HEK293 (cell line): ENCODE measurements around the gene OTOS.

Source experiments
- CTCF ChIA-PET: fragments of 350-600 bp; formaldehyde crosslinking; extraction: SDS; loops from one replicate; lab custom pipeline; 2021; ENCODE audit warnings: antibody characterized with exemption; lab: Yijun Ruan, JAX
- POLR2A ChIA-PET: fragments of 300-600 bp; formaldehyde crosslinking; extraction: SDS; loops from one replicate; lab custom pipeline; 2020; ENCODE audit warnings: antibody characterized with exemption, inconsistent platforms; lab: Yijun Ruan, JAX
- H3K27ac ChIP-seq: fragments of 200-500 bp; sonication (Bioruptor generic); 2 replicates; pipeline ENCODE4 v1.5.1; 2014; ENCODE audit warnings: low read depth, low read length, control low read depth, inconsistent platforms; ENCODE audit errors: extremely low read depth
- H3K36me3 ChIP-seq, 2 experiments: fragments of 200-500 bp in 1 of 2; sonication (Bioruptor generic) in 1 of 2; 1 replicate in 1 of 2; 2 replicates in 1 of 2; pipeline ENCODE4 v1.5.1; 2014 to 2017; ENCODE audit warnings: inconsistent platforms in 2 of 2, low read length in 2 of 2; ENCODE audit not compliant: control insufficient read depth in 2 of 2, insufficient read depth in 1 of 2
- H3K4me1 ChIP-seq: fragments of 200-500 bp; sonication (Bioruptor generic); 2 replicates; pipeline ENCODE4 v1.5.1; 2014; ENCODE audit warnings: mild to moderate bottlenecking, low read length, inconsistent platforms; ENCODE audit not compliant: control insufficient read depth, insufficient read depth
- H3K4me3 ChIP-seq: 2 replicates; pipeline ENCODE4 v1.5.1; 2011; ENCODE audit warnings: low read depth, mild to moderate bottlenecking, control low read depth, low read length, moderate library complexity
- H3K9me3 ChIP-seq: fragments of 200-500 bp; sonication (Bioruptor generic); 2 replicates; pipeline ENCODE4 v1.5.1; 2014; ENCODE audit warnings: low read depth, low read length, inconsistent platforms; ENCODE audit not compliant: control insufficient read depth, insufficient read depth
- EGR2 ChIP-seq: fragments of 450-650 bp; formaldehyde crosslinking; IDR thresholded peaks from 2 replicates; pipeline ENCODE4 v1.5.1; 2016; ENCODE audit warnings: low read depth, missing biosample characterization, missing genetic modification characterization
- GFI1B ChIP-seq: fragments of 450-650 bp; formaldehyde crosslinking; IDR thresholded peaks from 2 replicates; pipeline ENCODE4 v1.5.1; 2016; ENCODE audit warnings: missing biosample characterization, missing genetic modification characterization
- GLIS2 ChIP-seq: fragments of 450-650 bp; formaldehyde crosslinking; IDR thresholded peaks from 2 replicates; pipeline ENCODE4 v1.5.1; 2016; ENCODE audit warnings: missing biosample characterization, missing genetic modification characterization
- MYNN ChIP-seq: fragments of 450-650 bp; formaldehyde crosslinking; IDR thresholded peaks from 2 replicates; pipeline ENCODE4 v1.5.1; 2016; ENCODE audit warnings: missing biosample characterization, missing genetic modification characterization, borderline replicate concordance
- SETDB1 ChIP-seq: IDR thresholded peaks from one replicate; pipeline ENCODE4 v1.6.1; 2017; ENCODE audit warnings: mild to moderate bottlenecking, low read length, moderate library complexity, mixed read lengths; ENCODE audit not compliant: insufficient read length
- SP7 ChIP-seq: fragments of 450-650 bp; formaldehyde crosslinking; IDR thresholded peaks from 2 replicates; pipeline ENCODE4 v1.5.1; 2016; ENCODE audit warnings: missing biosample characterization, missing genetic modification characterization
- TRIM28 ChIP-seq: IDR thresholded peaks from 2 replicates; pipeline ENCODE4 v1.6.1; 2011; ENCODE audit warnings: low read length, control low read depth, borderline replicate concordance
- WT1 ChIP-seq: fragments of 450-650 bp; formaldehyde crosslinking; IDR thresholded peaks from 2 replicates; pipeline ENCODE4 v1.5.1; 2016; ENCODE audit warnings: missing biosample characterization, missing genetic modification characterization
- ZNF140 ChIP-seq: fragments of 450-650 bp; formaldehyde crosslinking; IDR thresholded peaks from 2 replicates; pipeline ENCODE4 v1.5.1; 2016; ENCODE audit warnings: missing biosample characterization, missing genetic modification characterization
- ZNF37A ChIP-seq: fragments of 450-650 bp; IDR thresholded peaks from 2 replicates; pipeline ENCODE4 v1.5.1; 2018; ENCODE audit warnings: missing biosample characterization, missing genetic modification characterization
- ZNF391 ChIP-seq: fragments of 450-650 bp; formaldehyde crosslinking; IDR thresholded peaks from 2 replicates; pipeline ENCODE4 v1.5.1; 2016; ENCODE audit warnings: low read depth, missing biosample characterization, missing genetic modification characterization, borderline replicate concordance
- ZNF426 ChIP-seq: fragments of 450-650 bp; formaldehyde crosslinking; IDR thresholded peaks from 2 replicates; pipeline ENCODE4 v1.5.1; 2017; ENCODE audit warnings: missing biosample characterization, missing genetic modification characterization, mild to moderate bottlenecking, inconsistent platforms, moderate library complexity
- ZNF521 ChIP-seq: fragments of 450-650 bp; formaldehyde crosslinking; IDR thresholded peaks from 2 replicates; pipeline ENCODE4 v1.5.1; 2017; ENCODE audit warnings: missing biosample characterization, mild to moderate bottlenecking, missing genetic modification characterization
- ZNF548 ChIP-seq: fragments of 450-650 bp; formaldehyde crosslinking; IDR thresholded peaks from 2 replicates; pipeline ENCODE4 v1.5.1; 2016; ENCODE audit warnings: missing biosample characterization, missing genetic modification characterization
- ZNF560 ChIP-seq: fragments of 450-650 bp; formaldehyde crosslinking; IDR thresholded peaks from 2 replicates; pipeline ENCODE4 v1.5.1; 2017; ENCODE audit warnings: missing biosample characterization, missing genetic modification characterization, borderline replicate concordance
- ZNF571 ChIP-seq: fragments of 450-650 bp; formaldehyde crosslinking; IDR thresholded peaks from 2 replicates; pipeline ENCODE4 v1.5.0; 2017; ENCODE audit warnings: missing biosample characterization, missing genetic modification characterization
- ZNF621 ChIP-seq: fragments of 450-650 bp; formaldehyde crosslinking; IDR thresholded peaks from 2 replicates; pipeline ENCODE4 v1.5.1; 2017; ENCODE audit warnings: missing biosample characterization, missing genetic modification characterization
- ZNF629 ChIP-seq: fragments of 450-650 bp; formaldehyde crosslinking; IDR thresholded peaks from 2 replicates; pipeline ENCODE4 v1.5.1; 2017; ENCODE audit warnings: missing biosample characterization, missing genetic modification characterization
- ZNF658 ChIP-seq: fragments of 450-650 bp; formaldehyde crosslinking; IDR thresholded peaks from 2 replicates; pipeline ENCODE4; 2016; ENCODE audit warnings: missing biosample characterization, missing genetic modification characterization
- ZNF76 ChIP-seq: fragments of 450-650 bp; formaldehyde crosslinking; IDR thresholded peaks from 2 replicates; pipeline ENCODE4; 2016; ENCODE audit warnings: low read depth, missing biosample characterization, missing genetic modification characterization, borderline replicate concordance
- ZSCAN30 ChIP-seq: fragments of 450-650 bp; IDR thresholded peaks from 2 replicates; pipeline ENCODE4 v1.5.1; 2018; ENCODE audit warnings: missing biosample characterization, mild to moderate bottlenecking, missing genetic modification characterization, moderate library complexity
- TF ChIP-seq, protein P1 (sequence below): fragments of 450-650 bp; formaldehyde crosslinking; IDR thresholded peaks from 2 replicates; pipeline ENCODE4 v1.5.1; 2016; ENCODE audit warnings: missing biosample characterization, missing genetic modification characterization
- TF ChIP-seq, protein P2 (sequence below): fragments of 450-650 bp; formaldehyde crosslinking; IDR thresholded peaks from 2 replicates; pipeline ENCODE4 v1.5.1; 2017; ENCODE audit warnings: missing biosample characterization, missing genetic modification characterization
- TF ChIP-seq, protein P3 (sequence below): fragments of 450-650 bp; formaldehyde crosslinking; IDR thresholded peaks from 2 replicates; pipeline ENCODE4 v1.5.1; 2016; ENCODE audit warnings: missing biosample characterization, missing genetic modification characterization, borderline replicate concordance

OTOS gene

DNA sequence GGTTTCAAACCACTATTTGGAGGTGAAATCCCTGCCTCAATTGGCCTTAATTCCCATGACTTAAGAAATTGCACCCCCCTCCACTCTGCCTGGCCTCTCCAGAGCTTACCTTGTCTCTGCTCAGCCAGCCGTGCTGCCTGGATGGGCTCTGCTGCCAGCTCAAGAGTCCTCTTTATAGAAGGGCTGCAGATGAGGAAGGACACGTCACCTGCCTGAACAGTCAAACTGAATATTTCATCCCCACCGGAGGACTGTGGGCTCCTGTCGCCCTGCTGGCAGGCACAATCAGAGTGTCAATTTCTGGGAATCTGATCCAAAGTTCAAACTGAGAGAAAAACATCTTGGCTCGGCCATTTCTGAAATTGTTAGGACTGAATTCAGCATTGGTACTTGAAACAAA lies at the start of gene OTOS:
TSS of gene OTOS (minus strand) at position 148 of the 400 bp plus-strand sequence. CDS start 332 bp downstream, outside the sequence.
- POLR2A ChIA-PET = no interaction called here
- Histone ChIP-seq H3K4me3 (no peak within 1 kb of the TSS), H3K4me1 (no peaks in the 10 kb centered on the region), H3K27ac (no peak within 1 kb of the TSS), H3K9me3 (no peaks in the 10 kb centered on the region), H3K36me3 (no peaks in the 10 kb centered on the region)
- CTCF ChIA-PET = interaction anchor here (0.6 to 3.0 kb wide), 3 partner anchors 9 to 148 kb away, joined by 3 to 15 read pairs (median 9); no protein-coding TSS in a partner anchor
- TF ChIP-seq ZNF658 (tag by site-specific recombination) = no peak
- TF ChIP-seq ZSCAN30 (tag by site-specific recombination) = no peak
- TF ChIP-seq, protein P1, sequence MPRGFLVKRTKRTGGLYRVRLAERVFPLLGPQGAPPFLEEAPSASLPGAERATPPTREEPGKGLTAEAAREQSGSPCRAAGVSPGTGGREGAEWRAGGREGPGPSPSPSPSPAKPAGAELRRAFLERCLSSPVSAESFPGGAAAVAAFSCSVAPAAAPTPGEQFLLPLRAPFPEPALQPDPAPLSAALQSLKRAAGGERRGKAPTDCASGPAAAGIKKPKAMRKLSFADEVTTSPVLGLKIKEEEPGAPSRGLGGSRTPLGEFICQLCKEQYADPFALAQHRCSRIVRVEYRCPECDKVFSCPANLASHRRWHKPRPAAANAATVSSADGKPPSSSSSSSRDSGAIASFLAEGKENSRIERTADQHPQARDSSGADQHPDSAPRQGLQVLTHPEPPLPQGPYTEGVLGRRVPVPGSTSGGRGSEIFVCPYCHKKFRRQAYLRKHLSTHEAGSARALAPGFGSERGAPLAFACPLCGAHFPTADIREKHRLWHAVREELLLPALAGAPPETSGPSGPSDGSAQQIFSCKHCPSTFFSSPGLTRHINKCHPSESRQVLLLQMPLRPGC (tag by site-specific recombination) = no peak
- no peak for TF ChIP-seq ZNF548 (tag by site-specific recombination)
- TF ChIP-seq ZNF629 = no peak
- no peak for TF ChIP-seq MYNN (tag by site-specific recombination)
- no peak for TF ChIP-seq ZNF571

DNA sequence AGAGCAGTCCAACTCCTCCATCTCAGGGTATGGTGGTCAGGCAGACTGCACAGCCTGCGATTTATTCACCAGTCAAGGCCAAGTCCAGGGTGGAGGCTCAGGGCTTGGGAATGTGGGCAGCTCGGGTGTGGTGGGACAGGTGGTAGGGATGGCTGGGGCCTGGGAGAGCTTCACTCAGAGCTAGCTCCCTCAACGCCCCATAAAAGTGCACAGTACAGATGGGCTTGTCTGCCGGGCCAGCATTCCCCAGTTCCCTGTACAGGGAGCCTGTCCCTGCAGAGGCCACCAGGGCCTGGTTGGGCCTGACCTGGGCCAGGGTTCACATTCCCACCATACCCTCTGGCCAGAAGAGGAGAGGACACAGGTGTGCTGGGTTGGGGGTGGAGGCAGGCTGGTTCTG lies 49.2 kb upstream of the OTOS start:
- Histone ChIP-seq H3K4me1 (no peaks in the 10 kb centered on the region), H3K4me3 (no peak overlapping the region), H3K36me3 (no peaks in the 10 kb centered on the region), H3K27ac (no peak overlapping the region), H3K9me3 (no peaks in the 10 kb centered on the region)
- POLR2A ChIA-PET = no interaction called here
- CTCF ChIA-PET = no interaction called here
- TF ChIP-seq ZNF560 (tag by site-specific recombination) = no peak
- TF ChIP-seq WT1 (tag by site-specific recombination) = no peak
- TF ChIP-seq, protein P2, sequence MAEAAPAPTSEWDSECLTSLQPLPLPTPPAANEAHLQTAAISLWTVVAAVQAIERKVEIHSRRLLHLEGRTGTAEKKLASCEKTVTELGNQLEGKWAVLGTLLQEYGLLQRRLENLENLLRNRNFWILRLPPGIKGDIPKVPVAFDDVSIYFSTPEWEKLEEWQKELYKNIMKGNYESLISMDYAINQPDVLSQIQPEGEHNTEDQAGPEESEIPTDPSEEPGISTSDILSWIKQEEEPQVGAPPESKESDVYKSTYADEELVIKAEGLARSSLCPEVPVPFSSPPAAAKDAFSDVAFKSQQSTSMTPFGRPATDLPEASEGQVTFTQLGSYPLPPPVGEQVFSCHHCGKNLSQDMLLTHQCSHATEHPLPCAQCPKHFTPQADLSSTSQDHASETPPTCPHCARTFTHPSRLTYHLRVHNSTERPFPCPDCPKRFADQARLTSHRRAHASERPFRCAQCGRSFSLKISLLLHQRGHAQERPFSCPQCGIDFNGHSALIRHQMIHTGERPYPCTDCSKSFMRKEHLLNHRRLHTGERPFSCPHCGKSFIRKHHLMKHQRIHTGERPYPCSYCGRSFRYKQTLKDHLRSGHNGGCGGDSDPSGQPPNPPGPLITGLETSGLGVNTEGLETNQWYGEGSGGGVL (tag by site-specific recombination) = no peak
- no peak for TF ChIP-seq ZNF37A (tag by site-specific recombination)
- TF ChIP-seq ZNF521 (tag by site-specific recombination) = no peak
- TF ChIP-seq ZNF426 (tag by site-specific recombination) = no peak
- no peak for TF ChIP-seq GFI1B (tag by site-specific recombination)

DNA sequence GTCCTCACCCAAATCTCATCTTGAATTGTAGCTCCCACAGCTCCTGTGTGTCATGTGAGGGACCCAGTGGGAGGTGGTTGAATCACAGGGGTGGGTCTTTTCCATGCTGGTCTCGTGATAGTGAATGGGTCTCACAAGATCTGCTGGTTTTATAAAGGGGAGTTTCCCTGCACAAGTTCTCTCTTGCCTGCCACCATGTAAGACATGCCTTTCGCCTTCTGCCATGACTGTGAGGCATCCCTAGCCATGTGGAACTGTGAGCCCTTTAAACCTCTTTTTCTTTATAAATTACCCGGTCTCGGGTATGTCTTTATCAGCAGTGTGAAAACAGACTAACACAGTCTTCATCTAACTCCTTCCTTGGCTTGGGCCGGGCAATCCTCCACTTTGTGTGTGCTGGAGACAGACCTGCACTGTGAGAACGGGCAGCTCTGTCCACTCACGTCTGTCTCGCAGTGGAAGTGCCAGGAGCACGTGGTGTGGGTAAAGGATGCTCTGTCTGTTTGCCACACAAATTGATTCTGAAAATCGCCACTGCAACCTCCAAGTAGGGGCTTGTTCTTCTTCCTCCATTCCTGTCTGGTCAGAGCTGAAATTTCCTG lies 47.6 kb upstream of the OTOS start:
- no peak overlapping the region for H3K27ac ChIP-seq
- CTCF ChIA-PET = no interaction called here
- H3K4me1 ChIP-seq = no peaks in the 10 kb centered on the region
- no peaks in the 10 kb centered on the region for H3K9me3 ChIP-seq
- POLR2A ChIA-PET = no interaction called here
- no peaks in the 10 kb centered on the region for H3K36me3 ChIP-seq
- H3K4me3 ChIP-seq = no peak overlapping the region
- TF ChIP-seq GLIS2 (no peak), SP7 (no peak), SETDB1 (peak; percentile 62), ZNF621 (no peak), EGR2 (tag by site-specific recombination) (no peak), GFI1B (tag by site-specific recombination) (no peak), ZNF140 (tag by site-specific recombination) (no peak), ZNF76 (tag by site-specific recombination) (no peak), ZNF391 (tag by site-specific recombination) (no peak), TRIM28 (peak; percentile 62; the same call in 1 of the 2 replicates)
- TF ChIP-seq, protein P3, sequence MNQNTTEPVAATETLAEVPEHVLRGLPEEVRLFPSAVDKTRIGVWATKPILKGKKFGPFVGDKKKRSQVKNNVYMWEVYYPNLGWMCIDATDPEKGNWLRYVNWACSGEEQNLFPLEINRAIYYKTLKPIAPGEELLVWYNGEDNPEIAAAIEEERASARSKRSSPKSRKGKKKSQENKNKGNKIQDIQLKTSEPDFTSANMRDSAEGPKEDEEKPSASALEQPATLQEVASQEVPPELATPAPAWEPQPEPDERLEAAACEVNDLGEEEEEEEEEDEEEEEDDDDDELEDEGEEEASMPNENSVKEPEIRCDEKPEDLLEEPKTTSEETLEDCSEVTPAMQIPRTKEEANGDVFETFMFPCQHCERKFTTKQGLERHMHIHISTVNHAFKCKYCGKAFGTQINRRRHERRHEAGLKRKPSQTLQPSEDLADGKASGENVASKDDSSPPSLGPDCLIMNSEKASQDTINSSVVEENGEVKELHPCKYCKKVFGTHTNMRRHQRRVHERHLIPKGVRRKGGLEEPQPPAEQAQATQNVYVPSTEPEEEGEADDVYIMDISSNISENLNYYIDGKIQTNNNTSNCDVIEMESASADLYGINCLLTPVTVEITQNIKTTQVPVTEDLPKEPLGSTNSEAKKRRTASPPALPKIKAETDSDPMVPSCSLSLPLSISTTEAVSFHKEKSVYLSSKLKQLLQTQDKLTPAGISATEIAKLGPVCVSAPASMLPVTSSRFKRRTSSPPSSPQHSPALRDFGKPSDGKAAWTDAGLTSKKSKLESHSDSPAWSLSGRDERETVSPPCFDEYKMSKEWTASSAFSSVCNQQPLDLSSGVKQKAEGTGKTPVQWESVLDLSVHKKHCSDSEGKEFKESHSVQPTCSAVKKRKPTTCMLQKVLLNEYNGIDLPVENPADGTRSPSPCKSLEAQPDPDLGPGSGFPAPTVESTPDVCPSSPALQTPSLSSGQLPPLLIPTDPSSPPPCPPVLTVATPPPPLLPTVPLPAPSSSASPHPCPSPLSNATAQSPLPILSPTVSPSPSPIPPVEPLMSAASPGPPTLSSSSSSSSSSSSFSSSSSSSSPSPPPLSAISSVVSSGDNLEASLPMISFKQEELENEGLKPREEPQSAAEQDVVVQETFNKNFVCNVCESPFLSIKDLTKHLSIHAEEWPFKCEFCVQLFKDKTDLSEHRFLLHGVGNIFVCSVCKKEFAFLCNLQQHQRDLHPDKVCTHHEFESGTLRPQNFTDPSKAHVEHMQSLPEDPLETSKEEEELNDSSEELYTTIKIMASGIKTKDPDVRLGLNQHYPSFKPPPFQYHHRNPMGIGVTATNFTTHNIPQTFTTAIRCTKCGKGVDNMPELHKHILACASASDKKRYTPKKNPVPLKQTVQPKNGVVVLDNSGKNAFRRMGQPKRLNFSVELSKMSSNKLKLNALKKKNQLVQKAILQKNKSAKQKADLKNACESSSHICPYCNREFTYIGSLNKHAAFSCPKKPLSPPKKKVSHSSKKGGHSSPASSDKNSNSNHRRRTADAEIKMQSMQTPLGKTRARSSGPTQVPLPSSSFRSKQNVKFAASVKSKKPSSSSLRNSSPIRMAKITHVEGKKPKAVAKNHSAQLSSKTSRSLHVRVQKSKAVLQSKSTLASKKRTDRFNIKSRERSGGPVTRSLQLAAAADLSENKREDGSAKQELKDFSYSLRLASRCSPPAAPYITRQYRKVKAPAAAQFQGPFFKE (tag by site-specific recombination) = no peak
